ENCODE measurements around the gene DNAL4.

DNA sequence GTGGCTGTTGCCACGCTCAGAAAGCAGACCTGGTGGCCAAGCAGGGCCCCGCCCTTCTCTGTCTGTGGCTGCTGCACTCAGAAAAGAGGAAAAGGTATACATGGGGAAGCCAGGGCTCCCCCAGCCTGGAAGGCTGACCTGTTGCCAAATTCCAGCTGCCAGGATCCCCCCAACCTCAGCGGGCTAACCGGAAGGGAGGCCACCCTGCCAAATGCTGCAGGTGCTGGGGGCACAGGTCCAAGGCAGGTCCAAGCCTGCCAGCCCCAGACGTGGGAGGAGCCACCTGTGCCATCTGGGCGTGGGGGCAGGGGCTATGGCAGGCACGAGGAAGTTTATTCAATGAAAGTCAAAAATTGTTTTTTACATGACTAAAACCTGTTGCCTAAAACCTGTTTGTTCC is 47.3 kb upstream of the DNAL4 start:
- TF ChIP-seq CTCF (IDR thresholded peaks at IDR 0.05) (no peak), POLR2AphosphoS5 (IDR thresholded peaks at IDR 0.05; ENCODE audit: insufficient read depth in 1 of 2, low read depth in 1 of 2) (no peak)

Data from vagina (tissue), 2 donors.